PFSK-1 (cell line): ENCODE measurements around the gene CCDC85C.

Source experiments
- FOXP2 ChIP-seq: optimal IDR thresholded peaks from 2 replicates; pipeline ENCODE3; 2011; ENCODE audit warnings: borderline replicate concordance, control low read depth, inconsistent platforms; ENCODE audit not compliant: insufficient read depth; ENCODE audit errors: extremely low read length, extremely low read depth
- POLR2AphosphoS5 ChIP-seq: IDR thresholded peaks from 2 replicates; pipeline ENCODE4 v1.6.1; 2012; ENCODE audit warnings: low read depth, mild to moderate bottlenecking, control low read depth, low read length, moderate library complexity
- REST ChIP-seq, 2 experiments: IDR thresholded peaks; 2 replicates each; pipeline versions ENCODE4 v1.6.1 to v1.8.0; 2011 to 2012; ENCODE audit warnings: low read depth in 2 of 2, low read length in 2 of 2, control low read depth in 1 of 2, inconsistent platforms in 1 of 2, mild to moderate bottlenecking in 1 of 2, moderate library complexity in 1 of 2; ENCODE audit not compliant: insufficient read depth in 1 of 2
- SIN3A ChIP-seq: IDR thresholded peaks from 2 replicates; pipeline ENCODE4 v1.6.1; 2012; ENCODE audit warnings: mild to moderate bottlenecking, low read length, moderate library complexity, borderline replicate concordance; ENCODE audit not compliant: insufficient read depth
- TAF1 ChIP-seq: IDR thresholded peaks from 2 replicates; pipeline ENCODE4 v1.6.1; 2012; ENCODE audit warnings: low read length, control low read depth, borderline replicate concordance; ENCODE audit not compliant: insufficient read depth

The CCDC85C gene

GRCh38 chr14:99535908-99536778 lies 67.9 kb downstream of the CCDC85C start:
- no peak for TF ChIP-seq SIN3A

GRCh38 chr14:99535448-99535847 lies 68.6 kb downstream of the CCDC85C start:
- TF ChIP-seq FOXP2 (no peak), REST (IDR thresholded peaks at IDR 0.05; ENCODE audit: insufficient read depth in 1 of 2, low read depth in 2 of 2, low read length in 2 of 2) (no peak), POLR2AphosphoS5 (no peak), SIN3A (no peak), TAF1 (no peak)

GRCh38 chr14:99534863-99535262 lies 69.1 kb downstream of the CCDC85C start:
- TF ChIP-seq SIN3A (no peak), REST (IDR thresholded peaks at IDR 0.05; ENCODE audit: insufficient read depth in 1 of 2, low read depth in 2 of 2, low read length in 2 of 2) (no peak), POLR2AphosphoS5 (no peak), TAF1 (no peak)

- TF ChIP-seq POLR2AphosphoS5, result no peak
- TF ChIP-seq REST (IDR thresholded peaks at IDR 0.05; ENCODE audit: insufficient read depth in 1 of 2, low read depth in 2 of 2, low read length in 2 of 2), result no peak
- TF ChIP-seq TAF1, result no peak
- no peak for TF ChIP-seq SIN3A
- TF ChIP-seq FOXP2, result no peak
These were observed 69.7 kb downstream of the CCDC85C start for GRCh38 chr14:99534333-99534732.

- TF ChIP-seq REST (IDR thresholded peaks at IDR 0.05; ENCODE audit: insufficient read depth in 1 of 2, low read depth in 2 of 2, low read length in 2 of 2), result no peak
- TF ChIP-seq TAF1, result no peak
- TF ChIP-seq POLR2AphosphoS5, result no peak
- TF ChIP-seq SIN3A, result no peak
- TF ChIP-seq FOXP2, result no peak
These were observed 71.7 kb downstream of the CCDC85C start for GRCh38 chr14:99532310-99532709.
